Mesenchymal stem cell (in vitro differentiated cells and primary cell): Measurements from ENCODE around the gene ETF1.

ENCODE experiments used
- DNase-seq: peaks from one replicate; pipeline ENCODE4 v3.0.0-alpha.2; 2013
- H2AFZ ChIP-seq: one replicate; pipeline ENCODE4 v1.6.1; 2013; ENCODE audit warnings: low read depth, mild to moderate bottlenecking, control low read depth, inconsistent platforms, low read length, moderate library complexity
- H2AK5ac ChIP-seq: 2 replicates; pipeline ENCODE4 v1.6.1; 2013; ENCODE audit warnings: low read length, moderate library complexity, mild to moderate bottlenecking, inconsistent platforms; ENCODE audit not compliant: severe bottlenecking
- H2BK120ac ChIP-seq: one replicate; pipeline ENCODE4 v1.6.1; 2013; ENCODE audit warnings: low read depth, mild to moderate bottlenecking, inconsistent platforms, low read length, moderate library complexity
- H2BK12ac ChIP-seq, 2 experiments: one replicate each; pipeline ENCODE4 v1.6.1; 2013; ENCODE audit warnings: inconsistent platforms in 2 of 2, low read length in 2 of 2, mild to moderate bottlenecking in 2 of 2, moderate library complexity in 2 of 2, control low read depth in 1 of 2
- H2BK15ac ChIP-seq: one replicate; pipeline ENCODE4 v1.6.1; 2013; ENCODE audit warnings: mild to moderate bottlenecking, low read depth, inconsistent platforms; ENCODE audit not compliant: poor library complexity, severe bottlenecking
- H2BK5ac ChIP-seq: 2 replicates; pipeline ENCODE4 v1.6.1; 2013; ENCODE audit warnings: low read depth, mild to moderate bottlenecking, low read length, control low read depth, inconsistent platforms; ENCODE audit not compliant: poor library complexity, severe bottlenecking
- H3K14ac ChIP-seq, 2 experiments: one replicate each; pipeline ENCODE4 v1.6.1; 2013; ENCODE audit warnings: inconsistent platforms in 2 of 2, low read length in 2 of 2, control low read depth in 1 of 2, mild to moderate bottlenecking in 1 of 2, moderate library complexity in 1 of 2
- H3K18ac ChIP-seq, 2 experiments: one replicate each; pipeline ENCODE4 v1.6.1; 2013; ENCODE audit warnings: inconsistent platforms in 2 of 2, low read length in 2 of 2, control low read depth in 1 of 2, low read depth in 1 of 2, mild to moderate bottlenecking in 1 of 2
- H3K23ac ChIP-seq, 2 experiments: one replicate each; pipeline ENCODE4 v1.6.1; 2013; ENCODE audit warnings: inconsistent platforms in 2 of 2, low read length in 2 of 2, mild to moderate bottlenecking in 2 of 2, moderate library complexity in 2 of 2, control low read depth in 1 of 2
- H3K27ac ChIP-seq: 2 replicates; pipeline ENCODE4 v1.5.1; 2013; ENCODE audit warnings: mild to moderate bottlenecking, moderate library complexity, low read length, control low read depth, inconsistent platforms; ENCODE audit not compliant: poor library complexity, severe bottlenecking
- H3K27me3 ChIP-seq, 2 experiments: 2 replicates each; pipeline versions ENCODE4 v1.6.1 to v1.7.0; 2013; ENCODE audit warnings: low read length in 2 of 2, mild to moderate bottlenecking in 2 of 2, moderate library complexity in 2 of 2, control low read depth in 1 of 2, inconsistent platforms in 1 of 2; ENCODE audit not compliant: control insufficient read depth in 1 of 2, insufficient read depth in 1 of 2
- H3K36me3 ChIP-seq, 2 experiments: 2 replicates each; pipeline versions ENCODE4 v1.6.1 to v1.7.0; 2013; ENCODE audit warnings: low read length in 2 of 2, control low read depth in 1 of 2, inconsistent platforms in 1 of 2, low read depth in 1 of 2, mild to moderate bottlenecking in 1 of 2; ENCODE audit not compliant: insufficient read depth in 2 of 2, control insufficient read depth in 1 of 2
- H3K4ac ChIP-seq, 2 experiments: one replicate each; pipeline ENCODE4 v1.6.1; 2013; ENCODE audit warnings: inconsistent platforms in 2 of 2, low read length in 2 of 2, mild to moderate bottlenecking in 2 of 2, moderate library complexity in 2 of 2, control low read depth in 1 of 2, low read depth in 1 of 2
- H3K4me1 ChIP-seq: 2 replicates; pipeline ENCODE4 v1.6.1; 2013; ENCODE audit warnings: low read depth, low read length, control low read depth; ENCODE audit not compliant: control insufficient read depth, insufficient read depth
- H3K4me2 ChIP-seq: 2 replicates; pipeline ENCODE4 v1.6.1; 2013; ENCODE audit warnings: low read length, mild to moderate bottlenecking, inconsistent platforms; ENCODE audit not compliant: poor library complexity, severe bottlenecking
- H3K4me3 ChIP-seq, 2 experiments: 2 replicates each; pipeline versions ENCODE4 v1.5.1 to v1.7.0; 2013; ENCODE audit warnings: low read length in 2 of 2, mild to moderate bottlenecking in 2 of 2, control low read depth in 1 of 2, low read depth in 1 of 2; ENCODE audit not compliant: insufficient read depth in 1 of 2
- H3K79me1 ChIP-seq: replicated peaks from 2 replicates; pipeline ENCODE4 v1.6.1; 2013; ENCODE audit warnings: mild to moderate bottlenecking, control low read depth, low read length, inconsistent platforms; ENCODE audit not compliant: poor library complexity, severe bottlenecking
- H3K9ac ChIP-seq: 2 replicates; pipeline ENCODE4 v1.7.0; 2013; ENCODE audit warnings: mild to moderate bottlenecking, low read length, moderate library complexity
- H3K9me3 ChIP-seq: 2 replicates; pipeline ENCODE4 v1.7.0; 2013; ENCODE audit warnings: mild to moderate bottlenecking, low read length; ENCODE audit not compliant: control insufficient read depth
- H4K8ac ChIP-seq: one replicate; pipeline ENCODE4 v1.6.1; 2013; ENCODE audit warnings: inconsistent platforms, mild to moderate bottlenecking, low read length, moderate library complexity
- H4K91ac ChIP-seq: one replicate; pipeline ENCODE4 v1.6.1; 2013; ENCODE audit warnings: mild to moderate bottlenecking, low read length, inconsistent platforms
- WGBS: methylation state at CpG from one replicate; pipeline ENCODE4 v1.1.7; 2013; ENCODE audit warnings: mixed read lengths; 5-methylcytosine and 5-hydroxymethylcytosine counted together

The ETF1 gene

DNA sequence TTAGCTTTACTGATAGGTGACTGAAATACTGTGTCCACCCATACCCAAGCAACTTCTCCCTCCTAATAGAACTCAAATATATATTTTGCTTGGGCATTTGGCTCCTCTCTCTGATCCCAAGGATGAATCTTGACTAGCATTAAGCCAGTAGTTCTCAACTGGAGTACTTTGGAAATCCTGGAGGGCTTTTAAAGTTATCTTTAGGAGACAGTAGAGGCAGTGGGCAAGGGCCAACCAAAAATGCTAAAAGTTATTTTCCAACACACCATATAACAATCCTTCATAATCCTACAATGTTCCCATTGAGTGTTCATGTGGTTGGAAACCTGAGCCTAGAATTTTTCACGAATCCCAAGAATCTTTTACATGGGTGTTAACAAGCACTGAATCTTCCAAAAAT lies 11.1 kb upstream of the ETF1 start:
- H3K18ac ChIP-seq, result no peak overlapping the region
- H3K4me2 ChIP-seq, result no peak overlapping the region
- no peak overlapping the region for H3K14ac ChIP-seq
- no peak overlapping the region for H4K8ac ChIP-seq
- H3K36me3 ChIP-seq, result peaks cover 19 to 78% of the 10 kb centered on the region in 2 experiments
- H2AK5ac ChIP-seq, result no peak overlapping the region
- no peak overlapping the region for H2BK12ac ChIP-seq
- no peak overlapping the region for H3K4ac ChIP-seq
- no peaks in the 10 kb centered on the region for H3K4me1 ChIP-seq
- H3K9me3 ChIP-seq, result no peaks in the 10 kb centered on the region
- no peak overlapping the region for H2AFZ ChIP-seq
- H3K27me3 ChIP-seq, result no peaks in the 10 kb centered on the region
- no peak for DNase-seq
- 100% methylated on average over 1 of the region's 1 CpG for WGBS
- no peak overlapping the region for H3K23ac ChIP-seq
- H3K27ac ChIP-seq, result no peak overlapping the region
- no peak overlapping the region for H2BK120ac ChIP-seq
- H3K79me1 ChIP-seq, result peaks cover 15% of the 10 kb centered on the region
- no peak overlapping the region for H2BK5ac ChIP-seq
- no peak overlapping the region for H4K91ac ChIP-seq
- no peak overlapping the region for H2BK15ac ChIP-seq
- peak overlapping the region; percentile 20 for H3K9ac ChIP-seq
- no peak overlapping the region for H3K4me3 ChIP-seq

DNA sequence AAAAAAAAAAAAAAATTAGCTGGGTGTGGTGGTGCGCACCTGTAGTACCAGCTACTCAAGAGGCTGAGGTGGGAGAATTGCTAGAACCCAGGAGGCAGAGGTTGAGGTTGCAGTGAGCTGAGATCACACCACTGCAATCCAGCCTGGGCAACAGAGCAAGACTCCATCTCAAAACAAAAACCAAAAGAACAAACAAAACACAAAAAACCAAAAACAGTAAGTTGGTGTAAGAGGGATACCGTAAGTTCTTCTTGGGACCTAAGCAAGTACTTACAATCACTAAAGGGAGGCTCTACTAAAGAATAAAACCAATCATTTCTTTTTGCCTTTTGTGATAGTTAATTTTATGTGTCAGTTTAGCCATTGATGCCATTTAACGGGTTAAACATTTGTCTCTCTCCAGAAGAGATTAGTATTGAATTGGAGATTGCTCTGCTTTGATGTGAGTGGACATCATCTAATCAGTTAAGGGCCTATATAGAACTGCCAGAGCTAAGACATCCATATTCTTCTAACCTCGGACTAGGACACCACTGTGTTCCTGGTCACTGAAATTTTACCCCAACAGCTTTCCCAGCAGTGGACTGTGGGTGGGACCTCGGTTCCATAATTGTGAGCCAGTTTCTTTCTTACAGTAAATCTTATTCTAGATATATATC lies 10.5 kb upstream of the ETF1 start:
- Histone ChIP-seq H3K14ac (no peak overlapping the region), H3K18ac (no peak overlapping the region), H2BK15ac (no peak overlapping the region), H2AFZ (no peak overlapping the region), H3K27ac (no peak overlapping the region), H3K79me1 (peaks cover 15% of the 10 kb centered on the region), H4K8ac (no peak overlapping the region), H3K4me3 (no peak overlapping the region), H2BK120ac (no peak overlapping the region), H2AK5ac (no peak overlapping the region), H2BK12ac (no peak overlapping the region), H3K4me1 (no peaks in the 10 kb centered on the region), H3K36me3 (peaks cover 17 to 72% of the 10 kb centered on the region in 2 experiments), H3K9ac (peak overlapping the region; percentile 20), H3K4ac (no peak overlapping the region), H3K9me3 (no peaks in the 10 kb centered on the region), H3K27me3 (no peaks in the 10 kb centered on the region), H3K23ac (no peak overlapping the region), H2BK5ac (no peak overlapping the region), H4K91ac (no peak overlapping the region), H3K4me2 (no peak overlapping the region)
- DNase-seq, result no peak
- 100% methylated on average over 2 of the region's 5 CpGs for WGBS

DNA sequence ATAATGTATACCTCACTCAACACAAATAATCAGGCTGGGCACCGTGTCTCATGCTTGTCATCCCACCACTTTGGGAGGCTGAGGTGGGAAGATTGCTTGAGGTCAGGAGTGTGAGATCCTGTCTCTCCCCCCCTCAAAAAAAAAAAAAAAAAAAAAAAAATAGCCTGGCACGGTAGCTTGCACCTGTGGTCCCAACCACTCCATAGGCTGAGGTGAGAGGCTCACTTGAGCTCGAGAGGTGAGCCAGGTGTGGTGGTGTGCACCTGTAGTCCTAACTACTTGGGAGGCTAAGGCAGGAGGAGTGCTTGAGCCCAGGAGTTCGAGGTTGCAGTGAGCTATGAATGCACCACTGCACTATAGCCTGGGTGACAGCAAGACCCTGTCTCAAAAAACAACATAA lies 9.6 kb upstream of the ETF1 start:
- H2BK12ac ChIP-seq, result no peak overlapping the region
- no peak overlapping the region for H3K27ac ChIP-seq
- H2AFZ ChIP-seq, result no peak overlapping the region
- H3K9ac ChIP-seq, result no peak overlapping the region
- DNase-seq, result no peak
- peak overlapping the region in 1 of 2 experiments; percentile 16 for H3K18ac ChIP-seq
- H3K36me3 ChIP-seq, result peaks cover 17 to 63% of the 10 kb centered on the region in 2 experiments
- no peaks in the 10 kb centered on the region for H3K9me3 ChIP-seq
- no peak overlapping the region for H3K23ac ChIP-seq
- no peak overlapping the region for H3K4me3 ChIP-seq
- H3K14ac ChIP-seq, result no peak overlapping the region
- no peak overlapping the region for H2BK5ac ChIP-seq
- WGBS, result 94% methylated on average over 3 of the region's 4 CpGs
- H3K79me1 ChIP-seq, result peaks cover 13% of the 10 kb centered on the region
- no peak overlapping the region for H4K91ac ChIP-seq
- no peak overlapping the region for H2BK15ac ChIP-seq
- H3K4me1 ChIP-seq, result no peaks in the 10 kb centered on the region
- H2AK5ac ChIP-seq, result no peak overlapping the region
- no peak overlapping the region for H3K4me2 ChIP-seq
- H2BK120ac ChIP-seq, result no peak overlapping the region
- no peak overlapping the region for H4K8ac ChIP-seq
- H3K27me3 ChIP-seq, result no peaks in the 10 kb centered on the region
- H3K4ac ChIP-seq, result no peak overlapping the region

DNA sequence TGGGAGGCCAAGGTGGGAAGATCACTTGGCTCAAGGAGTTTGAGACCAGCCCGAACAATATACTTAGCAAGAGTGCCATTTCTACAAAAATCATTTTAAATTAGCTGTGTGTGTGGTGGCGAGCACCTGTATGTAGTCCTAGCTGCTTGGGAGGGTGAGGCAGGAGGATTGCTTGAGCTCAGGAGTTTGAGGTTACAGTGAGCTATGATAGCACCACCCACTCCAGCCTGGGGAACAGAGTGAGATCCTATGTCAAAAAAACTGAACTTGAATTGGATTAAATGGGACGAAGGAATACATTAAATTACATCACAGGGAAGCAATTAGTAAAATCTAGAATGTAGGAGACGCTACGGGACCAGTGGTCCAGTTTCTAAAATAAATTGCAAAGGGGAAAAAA lies 6.4 kb upstream of the ETF1 start:
- H2AK5ac ChIP-seq, result no peak overlapping the region
- no peak overlapping the region for H3K4ac ChIP-seq
- H2BK15ac ChIP-seq, result no peak overlapping the region
- H3K9ac ChIP-seq, result peak overlapping the region; percentile 24
- no peaks in the 10 kb centered on the region for H3K9me3 ChIP-seq
- no peak overlapping the region for H3K4me2 ChIP-seq
- H2BK5ac ChIP-seq, result no peak overlapping the region
- no peak overlapping the region for H3K27ac ChIP-seq
- no peak overlapping the region for H2AFZ ChIP-seq
- H4K8ac ChIP-seq, result no peak overlapping the region
- WGBS, result 99% methylated on average over 4 of the region's 5 CpGs
- H3K36me3 ChIP-seq, result peaks cover 10 to 30% of the 10 kb centered on the region in 2 experiments
- H3K23ac ChIP-seq, result no peak overlapping the region
- H3K4me3 ChIP-seq, result no peak overlapping the region
- H3K18ac ChIP-seq, result no peak overlapping the region
- H3K14ac ChIP-seq, result no peak overlapping the region
- H4K91ac ChIP-seq, result no peak overlapping the region
- H2BK120ac ChIP-seq, result no peak overlapping the region
- H3K27me3 ChIP-seq, result no peaks in the 10 kb centered on the region
- DNase-seq, result no peak
- H3K4me1 ChIP-seq, result peaks cover 9% of the 10 kb centered on the region
- peaks cover 12% of the 10 kb centered on the region for H3K79me1 ChIP-seq
- H2BK12ac ChIP-seq, result no peak overlapping the region
